Measurements from ENCODE around the gene CDH13. TPM values are rescaled to one million over a fixed set of nuclear protein-coding genes. Genes with fewer than 3 reads are reported as not detected.

CDH13 gene
- total RNA-seq, 1 donor from 2014 or later, result not detected

- Mint-ChIP-seq H3K36me3 (ENCODE audit: low read depth) (no peaks in the 10 kb centered on the region), H3K27ac (no peak overlapping the region), H3K27me3 (no peaks in the 10 kb centered on the region), H3K4me3 (no peak overlapping the region), H3K9me3 (no peaks in the 10 kb centered on the region), H3K4me1 (no peaks in the 10 kb centered on the region)
- intact Hi-C loops (cut with micrococcal nuclease), result no loop called here
- DNase-seq, result no peak
Measured at GRCh38 chr16:82860071-82860470, 233.3 kb downstream of the CDH13 start.

- no peak for DNase-seq
- H3K4me1 Mint-ChIP-seq, result no peaks in the 10 kb centered on the region
- no peaks in the 10 kb centered on the region for H3K36me3 Mint-ChIP-seq (ENCODE audit: low read depth)
Measured at GRCh38 chr16:82862057-82862456, 235.3 kb downstream of the CDH13 start.

GRCh38 chr16:82864332-82865040 is 237.7 kb downstream of the CDH13 start:
- Mint-ChIP-seq H3K9me3 (peaks cover 3% of the 10 kb centered on the region), H3K4me1 (no peaks in the 10 kb centered on the region), H3K27me3 (no peaks in the 10 kb centered on the region), H3K4me3 (no peak overlapping the region), H3K27ac (no peak overlapping the region), H3K36me3 (ENCODE audit: low read depth) (no peaks in the 10 kb centered on the region)
- intact Hi-C loops (cut with micrococcal nuclease), result no loop called here
- no peak for DNase-seq

More at GRCh38 chr16:82862057-82862456, 235.3 kb downstream of the CDH13 start:
- H3K9me3 Mint-ChIP-seq, result peaks cover 3% of the 10 kb centered on the region
- H3K4me3 Mint-ChIP-seq, result no peak overlapping the region
- no peak overlapping the region for H3K27ac Mint-ChIP-seq
- no peaks in the 10 kb centered on the region for H3K27me3 Mint-ChIP-seq
- intact Hi-C loops (cut with micrococcal nuclease), result no loop called here

- Mint-ChIP-seq H3K27me3 (no peaks in the 10 kb centered on the region), H3K36me3 (ENCODE audit: low read depth) (no peaks in the 10 kb centered on the region), H3K4me3 (no peak overlapping the region), H3K27ac (no peak overlapping the region), H3K4me1 (no peaks in the 10 kb centered on the region), H3K9me3 (peaks cover 6% of the 10 kb centered on the region)
- DNase-seq, result no peak
- intact Hi-C loops (cut with micrococcal nuclease), result no loop called here
Measured at GRCh38 chr16:82865412-82865811, 238.6 kb downstream of the CDH13 start.

- H3K27ac Mint-ChIP-seq, result no peak overlapping the region
- no peaks in the 10 kb centered on the region for H3K36me3 Mint-ChIP-seq (ENCODE audit: low read depth)
- no peaks in the 10 kb centered on the region for H3K4me1 Mint-ChIP-seq
- no peaks in the 10 kb centered on the region for H3K27me3 Mint-ChIP-seq
- H3K4me3 Mint-ChIP-seq, result no peak overlapping the region
- DNase-seq, result no peak
- intact Hi-C loops (cut with micrococcal nuclease), result no loop called here
- H3K9me3 Mint-ChIP-seq, result peaks cover 9% of the 10 kb centered on the region
Measured at GRCh38 chr16:82867485-82867884, 240.7 kb downstream of the CDH13 start.

- H3K4me1 Mint-ChIP-seq, result no peaks in the 10 kb centered on the region
- H3K4me3 Mint-ChIP-seq, result no peak overlapping the region
- no peak overlapping the region for H3K27ac Mint-ChIP-seq
- H3K36me3 Mint-ChIP-seq (ENCODE audit: low read depth), result no peaks in the 10 kb centered on the region
- H3K9me3 Mint-ChIP-seq, result peaks cover 6% of the 10 kb centered on the region
- intact Hi-C loops (cut with micrococcal nuclease), result no loop called here
- H3K27me3 Mint-ChIP-seq, result no peaks in the 10 kb centered on the region
- no peak for DNase-seq
Measured at GRCh38 chr16:82874271-82874670, 247.5 kb downstream of the CDH13 start.

GRCh38 chr16:82874672-82875071 is 247.9 kb downstream of the CDH13 start:
- no peaks in the 10 kb centered on the region for H3K36me3 Mint-ChIP-seq (ENCODE audit: low read depth)
- H3K9me3 Mint-ChIP-seq, result peaks cover 5% of the 10 kb centered on the region
- H3K4me3 Mint-ChIP-seq, result no peak overlapping the region
- no peaks in the 10 kb centered on the region for H3K27me3 Mint-ChIP-seq
- H3K27ac Mint-ChIP-seq, result no peak overlapping the region
- H3K4me1 Mint-ChIP-seq, result no peaks in the 10 kb centered on the region
- no peak for DNase-seq
- intact Hi-C loops (cut with micrococcal nuclease), result no loop called here

GRCh38 chr16:82876951-82877350 is 250.2 kb downstream of the CDH13 start:
- intact Hi-C loops (cut with micrococcal nuclease), result no loop called here
- no peaks in the 10 kb centered on the region for H3K9me3 Mint-ChIP-seq
- H3K27me3 Mint-ChIP-seq, result no peaks in the 10 kb centered on the region
- H3K4me1 Mint-ChIP-seq, result no peaks in the 10 kb centered on the region
- no peaks in the 10 kb centered on the region for H3K36me3 Mint-ChIP-seq (ENCODE audit: low read depth)
- no peak for DNase-seq
- no peak overlapping the region for H3K4me3 Mint-ChIP-seq
- no peak overlapping the region for H3K27ac Mint-ChIP-seq

- H3K4me1 Mint-ChIP-seq, result no peaks in the 10 kb centered on the region
- no peaks in the 10 kb centered on the region for H3K27me3 Mint-ChIP-seq
- no peaks in the 10 kb centered on the region for H3K36me3 Mint-ChIP-seq (ENCODE audit: low read depth)
- H3K27ac Mint-ChIP-seq, result no peak overlapping the region
- intact Hi-C loops (cut with micrococcal nuclease), result no loop called here
- H3K9me3 Mint-ChIP-seq, result no peaks in the 10 kb centered on the region
- no peak for DNase-seq
- no peak overlapping the region for H3K4me3 Mint-ChIP-seq
Measured at GRCh38 chr16:82878466-82878865, 251.7 kb downstream of the CDH13 start.

GRCh38 chr16:82880346-82880745 is 253.6 kb downstream of the CDH13 start:
- Mint-ChIP-seq H3K4me3 (no peak overlapping the region), H3K27ac (no peak overlapping the region)
- intact Hi-C loops (cut with micrococcal nuclease), result no loop called here

DNA sequence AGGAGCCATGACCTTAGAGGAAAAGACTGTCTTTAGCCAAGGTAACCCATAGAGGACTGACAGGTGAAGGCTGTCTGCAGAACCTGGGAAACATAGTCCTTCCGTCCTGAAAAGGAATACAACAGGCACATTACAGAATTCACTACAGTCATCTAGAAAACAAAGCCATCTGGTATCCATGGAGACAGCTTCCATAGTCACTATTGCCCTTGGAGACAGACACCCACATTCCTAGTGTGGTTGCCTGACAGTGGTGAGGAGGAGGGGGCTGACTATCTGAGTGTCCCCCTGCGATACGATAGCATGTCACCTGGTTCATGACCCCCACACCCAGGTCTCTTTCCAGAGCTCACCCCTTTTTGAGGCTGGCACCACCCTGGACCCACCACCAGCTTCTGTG is 254.7 kb downstream of the CDH13 start:
- Mint-ChIP-seq H3K4me3 (no peak overlapping the region), H3K27ac (no peak overlapping the region), H3K9me3 (no peaks in the 10 kb centered on the region), H3K36me3 (ENCODE audit: low read depth) (no peaks in the 10 kb centered on the region), H3K27me3 (no peaks in the 10 kb centered on the region), H3K4me1 (no peaks in the 10 kb centered on the region)
- DNase-seq, result no peak
- intact Hi-C loops (cut with micrococcal nuclease), result no loop called here

More at GRCh38 chr16:82880346-82880745, 253.6 kb downstream of the CDH13 start:
- no peaks in the 10 kb centered on the region for H3K27me3 Mint-ChIP-seq
- H3K4me1 Mint-ChIP-seq, result no peaks in the 10 kb centered on the region
- H3K9me3 Mint-ChIP-seq, result no peaks in the 10 kb centered on the region
- H3K36me3 Mint-ChIP-seq (ENCODE audit: low read depth), result no peaks in the 10 kb centered on the region
- DNase-seq, result no peak

GRCh38 chr16:82882226-82882625 is 255.5 kb downstream of the CDH13 start:
- DNase-seq, result no peak
- H3K27me3 Mint-ChIP-seq, result no peaks in the 10 kb centered on the region

DNA sequence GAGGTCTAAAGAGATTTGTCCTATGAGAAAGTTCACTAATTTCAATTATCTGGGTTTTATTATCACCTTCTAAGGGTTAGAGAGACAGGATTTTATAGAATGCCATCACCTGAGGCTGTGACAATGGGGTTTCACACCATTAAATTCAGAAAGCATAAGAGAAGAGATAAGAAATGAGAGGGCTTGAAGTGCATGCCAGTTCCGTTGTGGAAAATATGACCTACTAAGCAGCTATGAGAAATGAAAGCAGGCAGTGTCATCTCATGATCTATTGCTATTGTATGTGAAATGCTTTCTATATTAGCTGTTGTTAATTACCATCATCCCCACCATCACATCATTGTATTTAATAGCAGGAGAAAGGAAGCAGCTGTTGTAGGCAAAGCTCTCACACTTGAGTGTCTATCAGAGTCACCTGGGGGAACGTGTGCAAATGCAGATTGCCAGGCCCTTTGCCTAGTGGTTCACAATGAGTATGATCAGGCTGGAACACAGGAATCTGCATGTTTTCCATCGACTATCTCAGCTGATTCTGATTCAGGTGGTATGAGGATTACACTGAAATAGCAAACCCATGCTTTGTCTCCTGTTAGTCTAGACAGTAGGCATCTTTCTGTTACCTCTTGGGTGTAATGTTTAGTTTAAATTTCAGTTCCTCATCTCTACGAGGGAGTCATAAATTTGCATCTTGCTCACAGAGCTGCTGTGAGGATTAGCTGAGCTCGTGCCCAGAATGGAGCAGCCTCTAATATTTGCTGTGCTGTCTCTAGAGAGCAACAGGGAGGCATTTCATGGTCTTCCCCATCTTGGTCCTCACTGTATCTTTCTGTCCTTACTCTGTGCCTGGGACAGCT is 256.4 kb downstream of the CDH13 start:
- no peaks in the 10 kb centered on the region for H3K36me3 Mint-ChIP-seq (ENCODE audit: low read depth)
- intact Hi-C loops (cut with micrococcal nuclease), result no loop called here
- H3K4me1 Mint-ChIP-seq, result no peaks in the 10 kb centered on the region
- H3K27ac Mint-ChIP-seq, result no peak overlapping the region
- no peaks in the 10 kb centered on the region for H3K27me3 Mint-ChIP-seq
- H3K9me3 Mint-ChIP-seq, result no peaks in the 10 kb centered on the region
- no peak overlapping the region for H3K4me3 Mint-ChIP-seq
- no peak for DNase-seq

More at GRCh38 chr16:82882226-82882625, 255.5 kb downstream of the CDH13 start:
- Mint-ChIP-seq H3K9me3 (no peaks in the 10 kb centered on the region), H3K4me3 (no peak overlapping the region), H3K36me3 (ENCODE audit: low read depth) (no peaks in the 10 kb centered on the region), H3K27ac (no peak overlapping the region), H3K4me1 (no peaks in the 10 kb centered on the region)
- intact Hi-C loops (cut with micrococcal nuclease), result no loop called here

- DNase-seq, result no peak
- no peaks in the 10 kb centered on the region for H3K4me1 Mint-ChIP-seq
- peaks cover 3% of the 10 kb centered on the region for H3K27me3 Mint-ChIP-seq
- no peak overlapping the region for H3K4me3 Mint-ChIP-seq
- H3K9me3 Mint-ChIP-seq, result peaks cover 3% of the 10 kb centered on the region
- no peaks in the 10 kb centered on the region for H3K36me3 Mint-ChIP-seq (ENCODE audit: low read depth)
- H3K27ac Mint-ChIP-seq, result no peak overlapping the region
- intact Hi-C loops (cut with micrococcal nuclease), result no loop called here
Measured at GRCh38 chr16:82884320-82884898, 257.6 kb downstream of the CDH13 start.
